GM23248 (cell line): ENCODE results near the gene BTD. TPM values are rescaled to one million over a fixed set of nuclear protein-coding genes. Genes with fewer than 3 reads are reported as not detected.

Experiments used
- DNase-seq: peaks from one replicate; pipeline ENCODE4 v3.0.0-alpha.2; 2015
- H2AFZ ChIP-seq: fragments of 200-600 bp; sonication (generic); 2 replicates; pipeline ENCODE4 v1.6.1; 2016; ENCODE audit warnings: antibody characterized with exemption
- H3F3A ChIP-seq: fragments of 200-600 bp; sonication (generic); 2 replicates; pipeline ENCODE4 v1.6.1; 2016; ENCODE audit warnings: mild to moderate bottlenecking, antibody characterized with exemption, mixed run types; ENCODE audit not compliant: insufficient read depth
- H3K27ac ChIP-seq: fragments of 200-600 bp; sonication (generic); 2 replicates; pipeline ENCODE4 v1.5.1; 2016; ENCODE audit warnings: mild to moderate bottlenecking
- H3K27me3 ChIP-seq: fragments of 200-600 bp; sonication (generic); replicated peaks from 2 replicates; pipeline ENCODE4 v1.6.1; 2016; ENCODE audit warnings: mild to moderate bottlenecking; ENCODE audit not compliant: insufficient read depth
- H3K36me3 ChIP-seq: fragments of 200-600 bp; sonication (generic); 2 replicates; pipeline ENCODE4 v1.6.1; 2016; ENCODE audit warnings: low read depth, mild to moderate bottlenecking
- H3K4me1 ChIP-seq: fragments of 200-600 bp; sonication (generic); 2 replicates; pipeline ENCODE4 v1.6.1; 2016; ENCODE audit warnings: mild to moderate bottlenecking; ENCODE audit not compliant: insufficient read depth
- H3K4me2 ChIP-seq: fragments of 200-600 bp; sonication (generic); one replicate; pipeline ENCODE4 v1.6.1; 2016; ENCODE audit warnings: mild to moderate bottlenecking; ENCODE audit not compliant: unreplicated experiment
- H3K4me3 ChIP-seq: fragments of 200-600 bp; sonication (generic); 2 replicates; pipeline ENCODE4 v1.5.1; 2016; ENCODE audit warnings: mild to moderate bottlenecking
- H3K79me2 ChIP-seq: fragments of 200-600 bp; sonication (generic); 2 replicates; pipeline ENCODE4 v1.6.1; 2016; ENCODE audit warnings: mild to moderate bottlenecking; ENCODE audit not compliant: insufficient read depth
- H3K9ac ChIP-seq: fragments of 200-600 bp; sonication (generic); 2 replicates; pipeline ENCODE4 v1.6.1; 2016; ENCODE audit warnings: mild to moderate bottlenecking
- H3K9me2 ChIP-seq: fragments of 200-600 bp; sonication (generic); 2 replicates; pipeline ENCODE4 v1.6.1; 2016; ENCODE audit warnings: mixed run types, mild to moderate bottlenecking, moderate library complexity; ENCODE audit not compliant: insufficient read depth
- H3K9me3 ChIP-seq: fragments of 200-600 bp; sonication (generic); one replicate; pipeline ENCODE4 v1.6.1; 2017; ENCODE audit warnings: low read depth
- H4K20me1 ChIP-seq: fragments of 200-600 bp; sonication (generic); 2 replicates; pipeline ENCODE4 v1.6.0; 2016; ENCODE audit not compliant: insufficient read depth
- EZH2 ChIP-seq: fragments of 200-600 bp; sonication (generic); IDR thresholded peaks from 2 replicates; pipeline ENCODE4 v1.6.1; 2018; ENCODE audit warnings: antibody characterized with exemption, mild to moderate bottlenecking; ENCODE audit not compliant: insufficient read depth, poor library complexity, severe bottlenecking
- EZH2phosphoT487 ChIP-seq: fragments of 200-600 bp; sonication (generic); IDR thresholded peaks from 2 replicates; pipeline ENCODE4 v1.6.1; 2018; ENCODE audit warnings: antibody characterized with exemption, moderate library complexity, mild to moderate bottlenecking, low read depth; ENCODE audit not compliant: insufficient read depth
- WGBS, 2 experiments: methylation state at CpG; one replicate each; pipeline ENCODE4 v1.1.6; 2015 to 2017; ENCODE audit warnings: low lambda C conversion rate in 2 of 2, low coverage in 1 of 2; ENCODE audit errors: missing lambda C conversion rate in 2 of 2; 5-methylcytosine and 5-hydroxymethylcytosine counted together
- in situ Hi-C: fragments of 300-500 bp; cut with MboI; formaldehyde crosslinking; loops from 2 replicates; pipeline ENCODE4 v1.15.0; 2020
- polyA plus RNA-seq: library from polyadenylated mRNA; unstranded; fragments of >200 nt; fragmentation: Nextera tagmentation; extraction: Ambion mirVana; gene quantifications from 2 replicates; pipeline ENCODE4 v1.2.1, GENCODE V29; 2016
- total RNA-seq: library from RNA; depleted of rRNA; stranded (reverse); fragments of >200 nt; shearing (Covaris generic); gene quantifications from 2 replicates; pipeline ENCODE4 v1.2.3, GENCODE V29; 2014

Gene BTD
- total and polyA plus RNA-seq, 2 experiments from 2014 or later = 20.1 to 48.0 TPM

DNA sequence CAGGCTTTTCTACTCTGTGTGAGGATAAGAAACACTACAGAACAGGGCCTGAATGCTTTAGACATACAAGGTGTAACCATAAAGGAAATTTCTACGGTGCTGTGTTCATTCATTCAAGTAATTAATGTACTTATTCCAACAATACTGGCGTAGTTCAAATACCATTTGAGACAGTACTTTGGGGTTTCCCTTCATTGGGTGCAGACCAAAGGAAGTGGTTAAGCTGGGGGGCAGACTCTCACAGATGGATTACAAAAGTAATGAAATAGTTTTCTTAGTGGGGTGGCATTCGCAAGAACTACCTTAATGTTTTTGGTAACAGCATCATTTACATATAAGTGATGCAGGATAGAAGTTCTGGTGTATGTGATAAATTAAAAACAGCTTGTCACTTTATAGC, 65.9 kb downstream of the BTD start:
- DNase-seq = no peak
- Histone ChIP-seq H3K9ac (no peak overlapping the region), H2AFZ (no peak overlapping the region), H3K4me1 (no peaks in the 10 kb centered on the region), H3K27me3 (no peaks in the 10 kb centered on the region), H3K9me3 (no peaks in the 10 kb centered on the region), H4K20me1 (no peaks in the 10 kb centered on the region), H3K36me3 (peaks cover 43% of the 10 kb centered on the region), H3K9me2 (no peaks in the 10 kb centered on the region), H3K4me2 (no peak overlapping the region), H3K79me2 (no peaks in the 10 kb centered on the region), H3F3A (no peaks in the 10 kb centered on the region; the same call in 1 of the 2 replicates), H3K4me3 (no peak overlapping the region), H3K27ac (no peak overlapping the region)
- in situ Hi-C loops = no loop called here
- WGBS, 2 experiments = 65 to 72% methylated on average over 3 of the region's 3 CpGs
- TF ChIP-seq EZH2 (no peak), EZH2phosphoT487 (no peak)

DNA sequence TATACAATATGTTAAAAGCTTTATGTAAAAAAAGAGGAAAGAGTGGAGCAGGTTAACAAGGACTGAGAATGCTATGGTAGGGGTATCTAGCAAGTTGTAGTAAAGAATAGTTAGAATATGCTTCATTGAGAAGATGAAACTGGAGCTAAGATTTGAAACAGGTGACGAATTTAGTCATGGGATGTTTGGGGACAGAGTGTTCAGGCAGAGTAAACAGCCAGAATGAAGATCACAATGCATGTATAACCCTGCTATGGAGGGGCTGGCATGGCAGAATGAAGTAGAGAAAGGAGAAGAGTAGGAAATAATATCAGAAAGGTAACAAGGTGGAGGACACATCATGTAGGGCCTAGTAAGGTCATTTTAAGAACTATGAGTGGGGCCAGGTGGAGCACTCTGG, 72.0 kb downstream of the BTD start:
- Histone ChIP-seq H3K4me1 (peaks cover 10% of the 10 kb centered on the region), H3K9ac (no peak overlapping the region), H3K9me2 (no peaks in the 10 kb centered on the region), H3K27ac (no peak overlapping the region), H3K36me3 (peaks cover 57% of the 10 kb centered on the region), H2AFZ (no peak overlapping the region), H3F3A (peaks cover 23% of the 10 kb centered on the region), H3K9me3 (no peaks in the 10 kb centered on the region), H3K4me3 (no peak overlapping the region), H3K27me3 (no peaks in the 10 kb centered on the region), H3K4me2 (no peak overlapping the region), H3K79me2 (no peaks in the 10 kb centered on the region), H4K20me1 (no peaks in the 10 kb centered on the region)
- 72 to 85% methylated on average over 1 of the region's 1 CpG for WGBS, 2 experiments
- TF ChIP-seq EZH2phosphoT487 (no peak), EZH2 (no peak)
- no peak for DNase-seq
- in situ Hi-C loops = no loop called here

- in situ Hi-C loops = no loop called here
These were observed 74.7 kb downstream of the BTD start for GRCh38 chr3:15676259-15676658.

DNA sequence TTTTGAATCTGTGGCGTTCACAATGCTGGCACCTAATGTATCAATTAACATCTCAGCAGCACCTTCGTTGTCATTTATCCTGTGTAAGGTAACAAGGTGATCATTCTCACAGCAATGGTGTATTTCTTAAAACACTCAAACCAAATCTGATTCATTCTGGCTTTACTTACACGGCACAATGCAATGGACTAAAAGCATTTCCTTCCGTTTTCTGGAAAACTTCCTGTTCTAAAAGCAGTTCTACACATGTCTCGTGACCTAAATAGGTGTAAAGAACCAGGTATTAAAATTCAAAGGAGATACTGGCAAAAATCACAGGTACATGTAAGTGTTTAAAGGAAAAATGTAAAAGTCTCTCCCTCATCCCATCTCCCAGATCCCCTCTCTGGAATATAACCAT, 77.8 kb downstream of the BTD start:
- Histone ChIP-seq H3K9me3 (no peaks in the 10 kb centered on the region), H3K4me3 (no peak overlapping the region), H3K27me3 (no peaks in the 10 kb centered on the region), H3K9ac (no peak overlapping the region), H3K4me1 (peaks cover 23% of the 10 kb centered on the region), H3K27ac (no peak overlapping the region), H2AFZ (no peak overlapping the region), H4K20me1 (no peaks in the 10 kb centered on the region), H3K4me2 (no peak overlapping the region), H3F3A (peaks cover 41% of the 10 kb centered on the region), H3K9me2 (no peaks in the 10 kb centered on the region), H3K36me3 (peaks cover 59% of the 10 kb centered on the region), H3K79me2 (no peaks in the 10 kb centered on the region)
- TF ChIP-seq EZH2 = no peak
- no peak for DNase-seq
- 97 to 98% methylated on average over 5 of the region's 5 CpGs for WGBS, 2 experiments
- in situ Hi-C loops = no loop called here

More at GRCh38 chr3:15676259-15676658, 74.7 kb downstream of the BTD start:
- H2AFZ ChIP-seq = no peak overlapping the region
- H3K79me2 ChIP-seq = no peaks in the 10 kb centered on the region
- no peaks in the 10 kb centered on the region for H3K27me3 ChIP-seq
- H4K20me1 ChIP-seq = no peaks in the 10 kb centered on the region
- H3K4me2 ChIP-seq = no peak overlapping the region
- no peak overlapping the region for H3K4me3 ChIP-seq
- peaks cover 23% of the 10 kb centered on the region for H3F3A ChIP-seq
- peak; percentile 78 for DNase-seq
- H3K4me1 ChIP-seq = peaks cover 10% of the 10 kb centered on the region
- no peak overlapping the region for H3K9ac ChIP-seq
- WGBS, 2 experiments = 41 to 45% methylated on average over 2 of the region's 2 CpGs
- H3K9me2 ChIP-seq = no peaks in the 10 kb centered on the region
- peaks cover 48% of the 10 kb centered on the region for H3K36me3 ChIP-seq
- peak overlapping the region; percentile 20; the same call in 1 of the 2 replicates for H3K27ac ChIP-seq
- no peaks in the 10 kb centered on the region for H3K9me3 ChIP-seq
- TF ChIP-seq EZH2phosphoT487 = no peak
- TF ChIP-seq EZH2 = no peak

GRCh38 chr3:15681668-15682067, 80.1 kb downstream of the BTD start:
- in situ Hi-C loops = no loop called here
- no peaks in the 10 kb centered on the region for H3K79me2 ChIP-seq
- H3K9me3 ChIP-seq = no peaks in the 10 kb centered on the region
- H3K9me2 ChIP-seq = no peaks in the 10 kb centered on the region
- H3K4me2 ChIP-seq = no peak overlapping the region
- peak; percentile 25 for DNase-seq
- 50 to 58% methylated on average over 2 of the region's 2 CpGs for WGBS, 2 experiments
- H3F3A ChIP-seq = peaks cover 37% of the 10 kb centered on the region
- H3K36me3 ChIP-seq = peaks cover 66% of the 10 kb centered on the region
- H4K20me1 ChIP-seq = no peaks in the 10 kb centered on the region
- TF ChIP-seq EZH2 (no peak), EZH2phosphoT487 (no peak)
- H3K9ac ChIP-seq = no peak overlapping the region
- H3K27ac ChIP-seq = no peak overlapping the region; the same call in 1 of the 2 replicates
- H3K4me1 ChIP-seq = peaks cover 16% of the 10 kb centered on the region
- no peak overlapping the region for H2AFZ ChIP-seq
- H3K27me3 ChIP-seq = no peaks in the 10 kb centered on the region
- no peak overlapping the region for H3K4me3 ChIP-seq
